ENCODE results near the gene EXOSC1.
"Not testable (repeated sequence)": the region's sequence is repeated elsewhere in the genome, so short reads cannot be mapped to it uniquely, and the experiment has no call there.

Gene EXOSC1

GRCh38 chr10:97459933-97460332 is 14.1 kb upstream of the EXOSC1 start:
- in situ Hi-C loops (cut with MboI; ENCODE audit: low sequenced_read_pairs), result no loop called here

GRCh38 chr10:97459111-97459510 is 13.3 kb upstream of the EXOSC1 start:
- in situ Hi-C loops (cut with MboI; ENCODE audit: low sequenced_read_pairs), result no loop called here

DNA sequence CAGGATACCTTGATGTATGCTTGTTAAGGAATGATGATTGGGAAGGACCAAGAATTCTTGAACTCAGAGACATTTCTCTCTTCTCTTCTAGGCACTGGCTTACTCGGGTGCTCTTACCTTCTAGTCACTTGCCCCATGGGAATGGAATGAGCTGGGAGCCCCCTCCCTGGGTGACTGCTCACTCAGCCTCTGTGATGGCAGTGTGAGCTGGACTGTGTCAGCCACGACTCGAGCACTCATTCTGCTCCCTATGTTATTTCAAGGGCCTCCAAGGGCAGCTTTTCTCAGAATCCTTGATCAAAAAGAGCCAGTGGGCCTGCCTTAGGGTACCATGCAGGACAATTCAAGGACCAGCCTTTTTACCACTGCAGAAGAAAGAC is 10.9 kb upstream of the EXOSC1 start:
- in situ Hi-C loops (cut with MboI; ENCODE audit: low sequenced_read_pairs), result no loop called here

GRCh38 chr10:97456034-97456685 is 10.4 kb upstream of the EXOSC1 start:
- in situ Hi-C loops (cut with MboI; ENCODE audit: low sequenced_read_pairs), result no loop called here

DNA sequence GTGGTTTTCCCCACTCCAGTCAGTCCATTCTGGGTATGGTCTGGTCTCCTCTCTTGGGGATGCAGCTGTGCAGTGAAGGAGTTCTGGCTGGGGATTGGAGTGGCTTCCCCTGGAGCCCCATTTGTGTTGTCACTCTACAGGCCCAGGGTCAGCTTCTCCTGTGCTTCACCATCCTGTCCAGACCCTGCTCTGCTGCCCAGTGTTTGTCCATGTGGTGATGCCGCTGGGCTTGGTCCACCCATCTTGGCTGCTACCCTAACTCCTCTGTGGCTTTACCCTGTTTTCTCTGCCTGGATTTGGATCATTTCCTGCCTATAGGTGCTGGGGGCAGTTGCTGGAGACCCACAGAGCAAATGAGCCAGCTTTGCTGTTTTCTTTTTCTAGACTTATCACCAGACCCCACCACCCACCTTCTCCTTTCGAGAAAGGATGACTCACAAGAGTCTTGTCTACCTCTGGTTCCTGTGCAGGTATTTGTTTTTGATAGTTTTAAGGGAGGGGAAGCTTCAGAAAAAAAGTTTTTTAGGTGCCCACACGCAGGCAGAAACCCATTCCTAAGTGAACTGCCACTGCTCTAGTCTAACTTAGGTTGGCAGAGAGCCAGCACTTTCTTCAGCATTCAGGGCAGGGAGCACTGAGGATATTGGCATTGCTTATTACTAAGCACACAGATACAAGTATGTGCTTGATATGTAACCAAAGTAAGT is 8.7 kb upstream of the EXOSC1 start:
- in situ Hi-C loops (cut with MboI; ENCODE audit: low sequenced_read_pairs), result no loop called here

GRCh38 chr10:97452352-97452751 is 6.5 kb upstream of the EXOSC1 start:
- in situ Hi-C loops (cut with MboI; ENCODE audit: low sequenced_read_pairs), result no loop called here

GRCh38 chr10:97451605-97452004 is 5.8 kb upstream of the EXOSC1 start:
- in situ Hi-C loops (cut with MboI; ENCODE audit: low sequenced_read_pairs), result no loop called here

DNA sequence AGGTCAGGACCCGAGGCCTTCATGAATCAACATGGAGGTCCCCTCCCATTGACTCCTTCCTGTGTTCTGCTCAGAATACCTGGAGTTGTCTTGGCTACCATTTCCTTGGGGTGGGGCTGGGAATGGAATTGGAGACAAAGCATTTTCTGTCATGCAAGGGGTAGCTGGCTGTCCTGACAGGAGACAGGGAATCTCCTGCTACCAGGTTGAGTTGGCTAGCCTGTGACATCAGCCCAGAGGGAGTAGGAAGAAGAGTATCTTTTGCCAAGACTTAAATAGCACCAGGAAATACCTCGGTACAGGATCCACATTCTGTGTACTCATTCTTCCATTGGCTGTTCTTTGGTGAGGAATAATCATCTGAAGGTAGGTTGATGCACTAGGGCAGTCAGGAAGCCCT is 5.0 kb upstream of the EXOSC1 start:
- in situ Hi-C loops (cut with MboI; ENCODE audit: low sequenced_read_pairs), result no loop called here

DNA sequence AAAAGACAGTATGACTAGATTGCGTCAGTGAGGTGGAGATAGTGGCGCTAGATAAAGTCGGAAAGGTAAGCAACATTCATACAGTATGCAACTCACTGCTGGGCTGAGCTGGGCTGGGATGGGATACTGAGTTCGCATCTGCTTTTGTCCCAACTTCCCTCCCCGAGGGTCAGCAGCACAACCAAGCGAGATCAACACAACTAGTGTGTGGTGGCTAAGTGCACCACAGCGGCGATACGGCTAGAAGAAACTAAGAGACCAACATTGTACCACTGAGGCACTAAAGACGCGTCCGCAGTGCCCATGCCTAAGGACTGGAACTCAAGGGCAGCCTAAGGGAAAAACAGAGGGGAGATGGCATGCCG is 467 bp downstream of the EXOSC1 start:
- in situ Hi-C loops (cut with MboI; ENCODE audit: low sequenced_read_pairs), result no loop called here

GRCh38 chr10:97444212-97444611 is 1.6 kb downstream of the EXOSC1 start:
- in situ Hi-C loops (cut with MboI; ENCODE audit: low sequenced_read_pairs), result no loop called here

DNA sequence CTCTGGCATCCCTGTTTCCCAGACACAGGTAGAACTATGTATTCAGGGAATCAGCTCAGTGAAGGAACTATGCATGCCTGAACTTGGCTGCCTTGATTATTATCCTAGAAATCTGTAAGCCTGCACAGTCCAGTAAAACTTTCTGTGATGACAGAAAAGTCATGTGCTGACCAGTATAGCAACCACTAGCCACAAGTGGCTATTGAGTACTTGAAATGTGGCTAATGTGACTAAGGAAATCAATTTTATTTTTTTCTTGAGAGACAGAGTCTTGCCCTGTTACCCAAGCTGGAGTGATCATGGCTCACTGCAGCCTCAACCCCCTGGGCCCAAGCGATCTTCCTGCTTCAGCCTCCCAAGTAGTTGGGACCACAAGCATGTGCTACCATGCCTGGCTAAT is 3.5 kb downstream of the EXOSC1 start:
- in situ Hi-C loops (cut with MboI; ENCODE audit: low sequenced_read_pairs), result no loop called here

GRCh38 chr10:97435211-97435610 is 10.6 kb downstream of the EXOSC1 start:
- in situ Hi-C loops (cut with MboI; ENCODE audit: low sequenced_read_pairs), result no loop called here

GRCh38 chr10:97434557-97434956 is 11.2 kb downstream of the EXOSC1 start:
- in situ Hi-C loops (cut with MboI; ENCODE audit: low sequenced_read_pairs), result no loop called here

- in situ Hi-C loops (cut with MboI; ENCODE audit: low sequenced_read_pairs), result no loop called here
These were observed 11.8 kb downstream of the EXOSC1 start for GRCh38 chr10:97434055-97434454.

GRCh38 chr10:97428572-97428981 is 17.2 kb downstream of the EXOSC1 start:
- in situ Hi-C loops (cut with MboI; ENCODE audit: low sequenced_read_pairs), result no loop called here

GRCh38 chr10:97427571-97428179 is 18.1 kb downstream of the EXOSC1 start:
- in situ Hi-C loops (cut with MboI; ENCODE audit: low sequenced_read_pairs), result no loop called here

- in situ Hi-C loops (cut with MboI; ENCODE audit: low sequenced_read_pairs), result no loop called here
These were observed 18.8 kb downstream of the EXOSC1 start for GRCh38 chr10:97426776-97427570.

DNA sequence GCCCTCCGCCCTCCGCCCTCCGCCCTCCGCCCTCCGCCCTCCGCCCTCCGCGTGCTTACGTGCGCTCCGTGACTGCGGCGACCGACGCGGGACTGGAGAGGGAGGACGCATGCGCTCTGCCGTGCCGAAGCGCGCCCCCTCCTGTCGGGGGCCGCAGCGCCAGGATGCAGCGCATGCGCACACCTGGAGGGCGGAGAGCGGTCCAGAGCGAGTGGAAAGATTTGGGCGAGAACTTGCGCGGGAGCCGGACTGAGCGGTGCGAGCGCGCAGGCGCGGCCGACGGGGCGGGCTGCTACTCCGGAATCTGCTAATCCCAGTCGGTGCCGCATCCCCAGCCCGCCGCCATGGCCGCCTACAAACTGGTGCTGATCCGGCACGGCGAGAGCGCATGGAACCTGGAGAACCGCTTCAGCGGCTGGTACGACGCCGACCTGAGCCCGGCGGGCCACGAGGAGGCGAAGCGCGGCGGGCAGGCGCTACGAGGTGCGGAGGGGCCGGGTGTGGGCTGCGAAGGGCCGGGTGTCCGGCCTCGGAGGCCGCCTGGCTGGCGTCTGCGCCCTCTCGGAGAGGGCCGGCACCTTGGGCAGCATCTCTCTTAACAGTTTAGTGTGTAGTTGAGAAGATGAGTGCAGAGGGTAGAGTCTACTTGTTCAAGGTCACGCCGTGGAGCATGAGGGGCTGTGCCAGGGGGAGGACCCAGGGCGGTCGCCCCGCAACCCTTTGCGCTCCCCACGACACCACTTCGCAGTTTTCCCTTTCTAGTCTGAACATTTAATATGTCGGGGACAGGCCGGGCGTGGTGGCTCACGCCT is 19.6 kb downstream of the EXOSC1 start, which contains the start of gene PGAM1:
Gene PGAM1 (plus strand): TSS at position 228 of the 812 bp plus-strand sequence. CDS start 117 bp downstream, at position 345.
- in situ Hi-C loops (cut with MboI; ENCODE audit: low sequenced_read_pairs), result no loop called here

DNA sequence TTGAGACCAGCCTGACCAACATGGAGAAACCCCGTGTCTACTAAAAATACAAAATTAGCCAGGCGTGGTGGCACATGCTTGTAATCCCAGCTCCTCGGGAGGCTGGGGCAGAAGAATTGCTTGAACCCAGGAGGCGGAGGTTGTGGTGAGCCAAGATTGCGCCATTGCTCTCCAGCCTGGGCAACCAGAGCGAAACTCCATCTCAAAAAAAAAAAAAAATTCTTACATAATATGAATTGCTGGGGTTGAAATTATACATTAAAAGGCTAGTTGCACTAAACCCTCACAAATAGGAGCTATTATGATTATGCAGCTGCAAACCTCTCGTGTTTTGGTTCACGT is 22.1 kb downstream of the EXOSC1 start:
- in situ Hi-C loops (cut with MboI; ENCODE audit: low sequenced_read_pairs), result not testable (repeated sequence)

- in situ Hi-C loops (cut with MboI; ENCODE audit: low sequenced_read_pairs), result no loop called here
These were observed 29.2 kb downstream of the EXOSC1 start for GRCh38 chr10:97416565-97416964.

GRCh38 chr10:97412891-97413304 is 32.9 kb downstream of the EXOSC1 start:
- in situ Hi-C loops (cut with MboI; ENCODE audit: low sequenced_read_pairs), result no loop called here

All from HL-60/S4 (cell line).